Astrocyte (in vitro differentiated cells and primary cell): ENCODE results near the gene CNKSR2.

Experiments used
- EZH2 ChIP-seq: IDR thresholded peaks from 2 replicates; pipeline ENCODE4 v1.6.1; 2012; ENCODE audit warnings: mild to moderate bottlenecking, low read length, inconsistent platforms; ENCODE audit not compliant: insufficient read depth
- TF ChIP-seq, protein P1 (sequence below): IDR thresholded peaks from 2 replicates; pipeline ENCODE4 v1.5.1; 2011; ENCODE audit warnings: low read depth, mild to moderate bottlenecking, inconsistent platforms, low read length, moderate library complexity; ENCODE audit not compliant: insufficient read depth

DNA sequence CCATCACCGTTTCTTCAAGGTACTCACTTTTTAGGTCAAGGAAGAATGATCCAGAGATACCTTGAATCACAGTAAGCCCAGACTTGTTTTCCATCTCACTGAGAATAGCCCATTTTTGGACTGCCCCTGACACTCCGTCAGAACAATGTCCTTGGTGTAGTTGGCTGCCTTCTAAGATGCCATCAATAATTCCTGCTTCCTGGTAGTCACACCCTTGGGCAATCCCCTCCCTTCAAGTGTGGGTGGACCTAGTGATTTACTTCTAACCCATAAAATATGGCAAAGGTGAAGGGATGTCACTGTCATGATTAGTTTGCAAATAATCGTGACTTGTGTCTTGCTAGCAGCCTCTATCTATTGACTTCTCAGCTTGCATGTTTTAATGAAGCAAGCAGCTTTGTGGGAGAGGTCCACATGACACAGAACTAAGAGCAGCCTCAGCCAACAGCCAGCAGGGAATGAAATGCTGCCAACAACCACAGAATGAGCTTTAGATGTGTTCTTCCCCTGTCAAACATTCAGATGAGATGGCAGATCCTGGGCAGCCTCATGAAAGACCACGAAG is 303.9 kb downstream of the CNKSR2 start:
- TF ChIP-seq, protein P1, sequence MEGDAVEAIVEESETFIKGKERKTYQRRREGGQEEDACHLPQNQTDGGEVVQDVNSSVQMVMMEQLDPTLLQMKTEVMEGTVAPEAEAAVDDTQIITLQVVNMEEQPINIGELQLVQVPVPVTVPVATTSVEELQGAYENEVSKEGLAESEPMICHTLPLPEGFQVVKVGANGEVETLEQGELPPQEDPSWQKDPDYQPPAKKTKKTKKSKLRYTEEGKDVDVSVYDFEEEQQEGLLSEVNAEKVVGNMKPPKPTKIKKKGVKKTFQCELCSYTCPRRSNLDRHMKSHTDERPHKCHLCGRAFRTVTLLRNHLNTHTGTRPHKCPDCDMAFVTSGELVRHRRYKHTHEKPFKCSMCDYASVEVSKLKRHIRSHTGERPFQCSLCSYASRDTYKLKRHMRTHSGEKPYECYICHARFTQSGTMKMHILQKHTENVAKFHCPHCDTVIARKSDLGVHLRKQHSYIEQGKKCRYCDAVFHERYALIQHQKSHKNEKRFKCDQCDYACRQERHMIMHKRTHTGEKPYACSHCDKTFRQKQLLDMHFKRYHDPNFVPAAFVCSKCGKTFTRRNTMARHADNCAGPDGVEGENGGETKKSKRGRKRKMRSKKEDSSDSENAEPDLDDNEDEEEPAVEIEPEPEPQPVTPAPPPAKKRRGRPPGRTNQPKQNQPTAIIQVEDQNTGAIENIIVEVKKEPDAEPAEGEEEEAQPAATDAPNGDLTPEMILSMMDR, result no peak
- TF ChIP-seq EZH2, result no peak
